Measurements from ENCODE around the gene DZIP1L.

DNA sequence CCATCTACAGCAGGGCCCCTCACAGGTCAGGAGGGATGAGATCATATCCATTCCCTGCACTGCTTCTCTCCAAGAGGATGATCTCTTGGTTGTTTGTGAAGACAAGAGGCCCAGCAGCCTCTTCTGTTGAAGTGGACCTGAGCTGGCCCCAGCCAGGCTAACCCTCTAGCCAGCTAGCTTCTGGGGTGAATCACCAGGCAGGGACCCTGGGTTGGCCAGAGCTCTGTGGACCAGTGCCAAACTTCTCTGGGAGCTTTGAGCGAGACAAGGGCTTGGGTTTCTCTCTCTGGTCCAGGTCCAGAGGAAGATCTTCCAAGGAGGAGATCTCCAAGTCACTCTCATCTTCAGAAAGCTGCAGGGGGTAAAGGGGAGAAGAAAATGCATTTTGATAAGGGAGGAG lies 52.8 kb downstream of the DZIP1L start:
- no peak for TF ChIP-seq CTCF (IDR thresholded peaks at IDR 0.05)
- TF ChIP-seq POLR2A (IDR thresholded peaks at IDR 0.05) = no peak
- TF ChIP-seq POLR2AphosphoS5 (IDR thresholded peaks at IDR 0.05) = no peak
